HG03558 (cell line): ENCODE data around the gene VPS45.

Experiments used
- ATAC-seq: cut with Tn5 transposase; IDR thresholded peaks from one replicate; pipeline ENCODE4 v1.9.1; 2021; ENCODE audit warnings: moderate number of reproducible peaks; ENCODE audit not compliant: unreplicated experiment; ENCODE audit errors: extremely low read depth

VPS45 gene

DNA sequence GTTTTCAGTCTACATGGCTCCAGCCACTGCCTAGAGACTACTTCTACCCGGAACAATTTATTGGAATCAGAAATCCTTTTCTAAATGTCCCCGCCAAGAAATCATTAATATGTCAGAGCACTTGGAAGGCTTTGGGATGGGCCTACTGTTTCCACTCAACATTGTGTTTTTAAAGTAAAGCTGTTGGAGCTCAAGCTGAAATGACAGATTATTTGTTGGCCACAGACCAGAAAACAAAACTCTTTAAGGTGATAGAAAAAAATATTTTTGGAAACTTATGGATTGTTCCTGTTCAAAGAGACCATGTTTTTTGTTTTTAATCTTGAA is 496 bp downstream of the VPS45 start:
- no peak for ATAC-seq

DNA sequence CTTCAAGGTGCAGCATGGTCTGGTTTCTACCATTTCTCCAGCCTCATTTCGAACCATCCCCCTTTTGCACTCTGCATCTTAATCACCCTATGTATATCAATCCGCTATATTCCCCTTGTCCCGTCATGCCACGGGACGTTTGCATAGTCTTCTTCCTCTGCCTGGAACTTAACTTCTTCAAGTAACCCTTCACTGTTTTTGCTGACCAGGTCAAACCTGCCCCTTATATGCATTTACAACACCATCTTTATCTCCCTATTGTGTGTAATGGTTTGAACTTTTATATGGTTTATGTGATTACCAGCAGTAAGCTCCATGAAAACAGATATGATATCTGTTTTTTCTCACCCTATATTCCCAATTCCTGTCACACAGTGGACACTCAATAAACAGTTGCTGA is 2.3 kb downstream of the VPS45 start:
- no peak for ATAC-seq

GRCh38 chr1:150072959-150073358 is 5.4 kb downstream of the VPS45 start:
- ATAC-seq = no peak

DNA sequence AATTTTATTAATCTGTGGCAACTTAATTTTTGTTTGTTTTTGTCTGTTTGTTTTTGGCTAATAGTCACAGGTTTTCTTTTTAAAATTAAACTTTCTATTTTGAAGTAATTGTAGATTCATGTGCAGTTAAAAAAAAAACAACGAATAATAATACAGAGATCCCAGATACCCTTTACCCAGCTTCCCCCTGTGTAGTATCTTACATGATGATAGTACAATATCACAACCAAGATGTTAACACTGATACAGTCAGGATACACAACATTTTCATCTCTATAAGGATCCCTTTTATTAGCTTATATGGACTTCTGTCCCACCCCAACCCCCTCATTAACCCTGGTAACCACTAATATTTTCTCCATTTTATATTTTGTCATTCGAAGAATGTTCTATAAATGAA is 5.9 kb downstream of the VPS45 start:
- ATAC-seq = no peak

GRCh38 chr1:150076066-150076465 is 8.5 kb downstream of the VPS45 start:
- no peak for ATAC-seq

DNA sequence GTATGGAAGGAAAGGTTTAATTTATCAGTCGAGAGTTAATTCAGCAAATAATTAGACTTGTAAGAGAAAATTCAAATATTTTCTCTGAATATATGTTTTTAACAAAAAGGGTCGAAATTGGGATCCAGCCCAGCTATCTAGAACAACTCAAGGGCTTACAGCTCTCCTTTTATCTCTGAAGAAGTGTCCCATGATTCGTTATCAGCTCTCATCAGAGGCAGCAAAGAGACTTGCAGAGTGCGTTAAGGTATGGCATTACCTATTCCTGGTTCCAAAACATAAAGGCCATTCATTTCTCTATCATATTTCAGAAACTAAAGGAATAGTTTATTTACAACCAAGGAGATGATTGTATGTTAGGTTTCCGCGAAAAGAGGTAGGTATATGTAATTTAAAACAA is 9.4 kb downstream of the VPS45 start:
- no peak for ATAC-seq

DNA sequence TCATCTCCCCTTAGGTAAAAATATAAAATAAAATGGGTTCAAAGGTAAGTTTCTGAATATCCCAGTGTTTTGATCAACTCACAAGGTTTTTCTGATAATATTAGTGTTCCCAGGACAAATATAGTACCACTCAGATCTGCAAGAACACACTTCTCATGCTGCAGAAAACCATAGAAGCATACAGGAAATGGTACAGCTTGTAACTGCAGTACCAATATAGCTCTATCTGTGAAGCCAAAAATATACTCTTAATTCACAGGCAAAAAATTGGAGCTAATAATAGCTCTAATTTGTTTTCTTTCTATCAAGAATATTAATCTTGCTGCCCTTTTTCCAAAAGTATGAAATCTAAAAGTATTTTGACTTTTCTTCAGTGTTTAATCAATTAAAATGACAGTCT is 13.2 kb downstream of the VPS45 start:
- no peak for ATAC-seq

GRCh38 chr1:150082494-150082893 is 14.9 kb downstream of the VPS45 start:
- no peak for ATAC-seq

- no peak for ATAC-seq
Observed at GRCh38 chr1:150083907-150084306, 16.3 kb downstream of the VPS45 start.

DNA sequence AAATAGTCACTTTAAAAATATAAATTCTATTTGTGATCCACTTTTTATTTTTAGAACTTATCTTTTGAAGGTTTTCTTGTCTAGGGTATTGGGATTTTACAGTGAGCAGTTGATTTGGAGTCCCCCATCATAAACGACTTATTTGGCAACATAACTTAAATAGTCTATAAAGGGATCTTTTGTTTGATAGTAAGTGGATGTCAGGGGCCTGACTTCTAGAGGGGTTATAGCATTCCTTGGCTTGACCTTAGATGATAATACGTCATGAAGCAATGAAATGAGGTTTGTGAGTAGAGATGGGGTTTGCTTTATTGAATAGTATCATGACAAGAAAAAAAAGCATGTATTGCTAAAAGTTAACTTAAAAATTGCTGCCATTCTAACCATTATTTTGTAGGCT is 17.8 kb downstream of the VPS45 start:
- no peak for ATAC-seq

GRCh38 chr1:150087415-150087814 is 19.8 kb downstream of the VPS45 start:
- no peak for ATAC-seq

GRCh38 chr1:150089846-150090520 is 22.4 kb downstream of the VPS45 start:
- no peak for ATAC-seq

DNA sequence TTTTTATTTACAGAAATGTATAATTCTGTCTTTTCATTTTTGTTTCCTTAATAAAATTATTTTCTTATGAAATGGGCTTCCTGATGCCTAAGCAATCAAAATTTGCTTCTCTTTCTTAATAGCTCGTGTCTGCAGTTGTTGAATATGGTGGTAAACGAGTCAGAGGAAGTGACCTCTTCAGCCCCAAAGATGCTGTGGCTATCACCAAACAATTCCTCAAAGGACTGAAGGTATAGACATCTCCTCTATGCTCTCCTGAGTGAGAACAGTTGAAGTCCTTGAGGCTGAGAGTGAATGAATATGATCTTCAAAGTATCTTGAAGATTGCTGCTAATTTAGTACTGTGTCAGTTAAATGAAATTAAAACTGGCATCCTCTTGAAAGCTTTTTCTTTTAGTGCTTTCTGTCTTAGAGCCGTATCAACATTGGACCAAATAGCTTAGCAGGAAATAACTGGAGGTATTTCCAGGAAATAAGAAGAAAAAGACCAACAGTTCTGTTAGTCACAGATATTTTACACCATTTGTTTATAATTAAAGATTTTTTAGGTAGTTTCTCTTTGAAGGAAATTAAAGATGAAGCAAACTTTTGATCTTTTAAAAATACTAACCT is 24.7 kb downstream of the VPS45 start:
- no peak for ATAC-seq

GRCh38 chr1:150093805-150094204 is 26.2 kb downstream of the VPS45 start:
- no peak for ATAC-seq

GRCh38 chr1:150094734-150095265 is 27.2 kb downstream of the VPS45 start:
- ATAC-seq = no peak

DNA sequence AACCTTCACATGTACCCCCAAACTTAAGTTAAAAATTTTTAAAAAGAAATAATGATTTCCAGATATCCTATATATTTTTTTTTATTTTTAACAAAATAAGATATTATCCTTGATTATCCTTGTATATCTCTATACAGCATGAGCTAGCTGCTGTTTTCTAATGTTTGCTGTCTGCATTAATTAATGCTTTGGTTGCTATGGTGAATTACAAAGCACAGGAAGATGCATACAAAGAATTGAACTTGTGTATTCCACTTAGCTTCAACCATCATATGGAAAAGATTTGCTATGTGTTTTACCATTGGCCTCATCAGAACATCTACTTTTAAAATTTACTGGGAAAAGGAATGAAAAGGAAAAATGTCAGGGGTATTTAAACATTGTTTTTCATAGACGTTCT is 35.4 kb downstream of the VPS45 start:
- ATAC-seq = no peak

DNA sequence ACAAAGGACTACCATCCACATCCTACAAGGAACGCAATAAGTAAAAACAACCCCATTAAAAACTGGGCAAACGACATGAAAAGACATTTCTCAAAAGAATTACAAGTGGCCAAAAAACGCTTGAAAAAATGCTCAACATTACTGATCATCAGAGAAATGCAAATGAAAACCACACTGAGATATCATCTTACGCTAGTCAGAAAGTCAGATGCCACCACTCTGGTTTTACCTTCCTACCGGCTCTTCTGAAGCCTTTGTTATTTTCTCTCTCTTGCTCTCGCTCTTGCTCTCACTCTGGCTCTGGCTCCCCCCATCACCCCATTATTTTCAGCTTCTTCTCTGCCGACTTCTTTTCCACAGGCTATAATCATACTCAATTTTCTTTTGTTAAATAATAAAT is 38.8 kb downstream of the VPS45 start:
- ATAC-seq = no peak

GRCh38 chr1:150109586-150109985 is 42.0 kb downstream of the VPS45 start:
- no peak for ATAC-seq

GRCh38 chr1:150110116-150110515 is 42.5 kb downstream of the VPS45 start:
- no peak for ATAC-seq

GRCh38 chr1:150111670-150112069 is 44.1 kb downstream of the VPS45 start:
- no peak for ATAC-seq

GRCh38 chr1:150115121-150115520 is 47.5 kb downstream of the VPS45 start:
- ATAC-seq = no peak

GRCh38 chr1:150118716-150119115 is 51.1 kb downstream of the VPS45 start:
- no peak for ATAC-seq
